SK-N-SH (cell line): ENCODE measurements around the gene ASTN2. TPM values are rescaled to one million over a fixed set of nuclear protein-coding genes. Genes with fewer than 3 reads are reported as not detected.
A peak's percentile ranks its signal among the peaks of the same experiment; 100 is the strongest.

Experiments used
- CTCF ChIA-PET: fragments of 300-600, 350-600 bp; formaldehyde crosslinking; extraction: SDS; loops from one replicate; lab custom pipeline; 2021; lab: Yijun Ruan, JAX
- POLR2A ChIA-PET: fragments of 350-600 bp; sonication (Branson Sonifier 250); formaldehyde crosslinking; extraction: SDS; loops from one replicate; lab custom pipeline; 2020; ENCODE audit warnings: antibody characterized with exemption, inconsistent platforms; lab: Yijun Ruan, JAX
- DNase-seq: peaks from one replicate; pipeline ENCODE4 v3.0.0; 2012
- H2AFZ ChIP-seq: fragments of 200-600 bp; sonication (generic); 2 replicates; pipeline ENCODE4 v1.8.1; 2016; ENCODE audit warnings: antibody characterized with exemption, mild to moderate bottlenecking, low read depth
- H3F3A ChIP-seq: fragments of 200-600 bp; sonication (generic); replicated peaks from 2 replicates; pipeline ENCODE3; 2016; ENCODE audit warnings: antibody characterized with exemption, mild to moderate bottlenecking; ENCODE audit not compliant: insufficient read depth
- H3K27ac ChIP-seq, 2 experiments: fragments of 200-500 bp in 1 of 2; fragments of 200-600 bp in 1 of 2; sonication (Bioruptor generic) in 1 of 2; sonication (generic), shearing (Covaris generic) in 1 of 2; 2 replicates each; pipeline versions ENCODE4 v1.5.1 to v1.6.1; 2014 to 2016; ENCODE audit warnings: low read depth in 2 of 2, inconsistent platforms in 1 of 2, low read length in 1 of 2, mild to moderate bottlenecking in 1 of 2, mixed read lengths in 1 of 2
- H3K27me3 ChIP-seq: fragments of 200-600 bp; sonication (generic), shearing (Covaris generic); 2 replicates; pipeline ENCODE4 v1.6.1; 2016; ENCODE audit warnings: mixed run types; ENCODE audit not compliant: insufficient read depth
- H3K36me3 ChIP-seq, 2 experiments: fragments of 200-500 bp in 1 of 2; fragments of 200-600 bp in 1 of 2; sonication (Bioruptor generic) in 1 of 2; sonication (generic) in 1 of 2; replicated peaks in 1 of 2; 2 replicates each; pipeline versions ENCODE3 to v1.5.1; 2014 to 2016; ENCODE audit warnings: low read length in 1 of 2, mild to moderate bottlenecking in 1 of 2; ENCODE audit not compliant: insufficient read depth in 2 of 2, control insufficient read depth in 1 of 2
- H3K4me1 ChIP-seq, 2 experiments: fragments of 200-500 bp in 1 of 2; fragments of 200-600 bp in 1 of 2; sonication (Bioruptor generic) in 1 of 2; sonication (generic), shearing (Covaris generic) in 1 of 2; 2 replicates each; pipeline versions ENCODE4 v1.5.1 to v1.6.1; 2014 to 2016; ENCODE audit warnings: low read depth in 1 of 2, low read length in 1 of 2, mixed run types in 1 of 2; ENCODE audit not compliant: insufficient read depth in 2 of 2, control insufficient read depth in 1 of 2
- H3K4me2 ChIP-seq: fragments of 200-600 bp; sonication (generic), shearing (Covaris generic); 2 replicates; pipeline ENCODE4 v1.6.1; 2017; ENCODE audit warnings: mixed run types
- H3K4me3 ChIP-seq, 2 experiments: fragments of 200-500 bp in 1 of 2; fragments of 200-600 bp in 1 of 2; sonication (Bioruptor generic) in 1 of 2; sonication (generic), shearing (Covaris generic) in 1 of 2; 2 replicates each; pipeline versions ENCODE4 v1.5.1 to v1.8.1; 2014 to 2016; ENCODE audit warnings: low read depth in 2 of 2, inconsistent platforms in 1 of 2, low read length in 1 of 2, mild to moderate bottlenecking in 1 of 2, mixed read lengths in 1 of 2, moderate library complexity in 1 of 2
- H3K79me2 ChIP-seq: fragments of 200-600 bp; sonication (generic); 2 replicates; pipeline ENCODE4 v1.8.1; 2017; ENCODE audit warnings: mild to moderate bottlenecking; ENCODE audit not compliant: insufficient read depth
- H3K9ac ChIP-seq: fragments of 200-600 bp; sonication (generic); 2 replicates; pipeline ENCODE4 v1.6.1; 2017; ENCODE audit warnings: mixed run types
- H3K9me2 ChIP-seq: fragments of 200-600 bp; sonication (generic); 2 replicates; pipeline ENCODE4 v1.6.1; 2017; ENCODE audit warnings: mixed run types
- H3K9me3 ChIP-seq: fragments of 200-600 bp; sonication (generic); 2 replicates; pipeline ENCODE4 v1.6.1; 2017; ENCODE audit warnings: mixed run types, mild to moderate bottlenecking, moderate library complexity
- H4K20me1 ChIP-seq: fragments of 200-600 bp; sonication (generic); 2 replicates; pipeline ENCODE4 v1.6.1; 2017; ENCODE audit warnings: mild to moderate bottlenecking, mixed run types; ENCODE audit not compliant: insufficient read depth
- EP300 ChIP-seq, 2 experiments: IDR thresholded peaks; 2 replicates each; pipeline versions ENCODE4 v1.4.0 to v1.6.1; 2012; ENCODE audit warnings: borderline replicate concordance in 1 of 2, low read depth in 1 of 2, low read length in 1 of 2
- GABPA ChIP-seq: IDR thresholded peaks from 2 replicates; pipeline ENCODE4 v1.4.0; 2012; ENCODE audit warnings: low read depth, mild to moderate bottlenecking
- GATA2 ChIP-seq: sonication (generic); formaldehyde crosslinking; IDR thresholded peaks from 2 replicates; pipeline ENCODE4 v1.5.0; 2020; ENCODE audit warnings: mild to moderate bottlenecking, missing genetic modification reagents
- NRF1 ChIP-seq: IDR thresholded peaks from 2 replicates; pipeline ENCODE4 v1.6.1; 2012; ENCODE audit warnings: low read depth, mild to moderate bottlenecking, low read length
- POLR2AphosphoS5 ChIP-seq: IDR thresholded peaks from 2 replicates; pipeline ENCODE4 v1.6.1; 2012; ENCODE audit warnings: low read depth, low read length
- RAD21 ChIP-seq: IDR thresholded peaks from 2 replicates; pipeline ENCODE4 v1.6.1; 2012; ENCODE audit warnings: mild to moderate bottlenecking, low read length
- TAF1 ChIP-seq: IDR thresholded peaks from 2 replicates; pipeline ENCODE4 v1.6.1; 2012; ENCODE audit warnings: low read depth, mild to moderate bottlenecking, low read length, moderate library complexity, borderline replicate concordance
- YY1 ChIP-seq: IDR thresholded peaks from 2 replicates; pipeline ENCODE4 v1.4.0; 2012; ENCODE audit warnings: low read depth, mild to moderate bottlenecking
- WGBS: methylation state at CpG from one replicate; pipeline ENCODE4 v1.1.6; 2017; ENCODE audit warnings: low lambda C conversion rate; 5-methylcytosine and 5-hydroxymethylcytosine counted together
- polyA plus RNA-seq, 3 experiments: library from polyadenylated mRNA; depleted of rRNA; stranded (reverse); fragments of >200 nt; gene quantifications; 2 replicates each; pipeline ENCODE4 v1.2.3, GENCODE V29; 2012
- TF ChIP-seq, protein P1 (sequence below): IDR thresholded peaks from 2 replicates; pipeline ENCODE4 v1.6.1; 2012; ENCODE audit warnings: mild to moderate bottlenecking, low read depth, low read length, moderate library complexity
- TF ChIP-seq, protein P2 (sequence below): IDR thresholded peaks from 2 replicates; pipeline ENCODE4 v1.4.0; 2012; ENCODE audit warnings: low read depth

ASTN2 gene
- polyA plus RNA-seq, 1 of the 3 experiments (the other 2 are of a cell fraction) = 6.6 TPM

DNA sequence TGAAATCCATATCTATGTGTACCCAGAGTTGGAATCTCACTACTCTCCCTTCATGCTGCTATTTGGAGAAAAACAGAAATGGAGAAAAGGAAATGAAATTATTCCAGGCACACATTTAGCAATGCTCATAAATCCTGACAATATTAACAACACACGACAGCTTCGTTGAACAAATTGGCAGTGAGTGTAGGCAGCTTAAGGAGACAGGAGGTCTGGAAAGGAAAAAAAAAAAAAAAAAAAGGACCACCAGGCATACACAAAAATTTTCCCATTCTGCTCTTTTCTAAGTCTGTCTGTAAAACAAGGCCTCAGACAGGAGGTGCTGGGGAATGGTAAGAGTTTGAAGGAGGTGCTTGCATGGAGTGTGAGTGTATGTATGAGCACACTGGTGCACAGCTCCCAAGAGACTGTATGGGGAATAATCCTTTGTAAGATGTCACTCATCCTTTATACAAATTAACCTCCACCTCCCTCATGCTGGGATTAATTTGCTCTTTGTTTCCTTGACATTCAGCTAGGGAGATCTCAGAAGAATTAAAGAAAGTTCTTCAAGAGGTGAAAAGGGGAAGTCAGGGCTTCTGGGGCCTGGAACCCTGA, 78.9 kb downstream of the ASTN2 start (continued):
- TF ChIP-seq, protein P1, sequence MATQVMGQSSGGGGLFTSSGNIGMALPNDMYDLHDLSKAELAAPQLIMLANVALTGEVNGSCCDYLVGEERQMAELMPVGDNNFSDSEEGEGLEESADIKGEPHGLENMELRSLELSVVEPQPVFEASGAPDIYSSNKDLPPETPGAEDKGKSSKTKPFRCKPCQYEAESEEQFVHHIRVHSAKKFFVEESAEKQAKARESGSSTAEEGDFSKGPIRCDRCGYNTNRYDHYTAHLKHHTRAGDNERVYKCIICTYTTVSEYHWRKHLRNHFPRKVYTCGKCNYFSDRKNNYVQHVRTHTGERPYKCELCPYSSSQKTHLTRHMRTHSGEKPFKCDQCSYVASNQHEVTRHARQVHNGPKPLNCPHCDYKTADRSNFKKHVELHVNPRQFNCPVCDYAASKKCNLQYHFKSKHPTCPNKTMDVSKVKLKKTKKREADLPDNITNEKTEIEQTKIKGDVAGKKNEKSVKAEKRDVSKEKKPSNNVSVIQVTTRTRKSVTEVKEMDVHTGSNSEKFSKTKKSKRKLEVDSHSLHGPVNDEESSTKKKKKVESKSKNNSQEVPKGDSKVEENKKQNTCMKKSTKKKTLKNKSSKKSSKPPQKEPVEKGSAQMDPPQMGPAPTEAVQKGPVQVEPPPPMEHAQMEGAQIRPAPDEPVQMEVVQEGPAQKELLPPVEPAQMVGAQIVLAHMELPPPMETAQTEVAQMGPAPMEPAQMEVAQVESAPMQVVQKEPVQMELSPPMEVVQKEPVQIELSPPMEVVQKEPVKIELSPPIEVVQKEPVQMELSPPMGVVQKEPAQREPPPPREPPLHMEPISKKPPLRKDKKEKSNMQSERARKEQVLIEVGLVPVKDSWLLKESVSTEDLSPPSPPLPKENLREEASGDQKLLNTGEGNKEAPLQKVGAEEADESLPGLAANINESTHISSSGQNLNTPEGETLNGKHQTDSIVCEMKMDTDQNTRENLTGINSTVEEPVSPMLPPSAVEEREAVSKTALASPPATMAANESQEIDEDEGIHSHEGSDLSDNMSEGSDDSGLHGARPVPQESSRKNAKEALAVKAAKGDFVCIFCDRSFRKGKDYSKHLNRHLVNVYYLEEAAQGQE = no peak
- TF ChIP-seq GABPA (no peak), TAF1 (no peak), RAD21 (peak; percentile 13; the same call in 1 of the 2 replicates), POLR2AphosphoS5 (no peak), NRF1 (no peak), GATA2 (peak; percentile 18; the same call in 1 of the 2 replicates), YY1 (no peak)
- TF ChIP-seq, protein P2, sequence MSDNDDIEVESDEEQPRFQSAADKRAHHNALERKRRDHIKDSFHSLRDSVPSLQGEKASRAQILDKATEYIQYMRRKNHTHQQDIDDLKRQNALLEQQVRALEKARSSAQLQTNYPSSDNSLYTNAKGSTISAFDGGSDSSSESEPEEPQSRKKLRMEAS = no peak

DNA sequence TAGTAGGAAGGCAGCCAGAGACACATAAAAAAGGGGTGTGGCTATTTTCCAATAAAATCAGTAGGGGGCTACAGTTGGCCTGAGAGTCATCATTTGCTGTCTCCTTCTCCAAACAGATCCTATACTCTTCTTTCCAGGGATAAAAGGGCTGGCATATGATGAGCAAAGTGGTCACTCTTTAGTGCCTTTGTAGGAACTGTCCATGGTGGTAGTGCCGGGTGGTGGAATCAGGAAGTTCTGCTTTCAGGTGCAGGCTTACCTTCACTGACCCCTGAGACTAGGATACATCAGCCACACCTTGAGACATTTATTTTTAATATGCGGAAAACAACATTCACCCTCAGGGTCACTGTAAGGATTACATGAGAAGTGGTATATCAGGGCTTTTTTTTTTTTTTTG, 80.8 kb downstream of the ASTN2 start:
- WGBS = 64% methylated on average over 2 of the region's 2 CpGs

More for the DNA sequence above, 80.8 kb downstream of the ASTN2 start:
- ChIA-PET CTCF (interaction anchor here (1.9 kb wide), 1 partner anchor 77 kb away, joined by 5 read pairs; no protein-coding TSS in a partner anchor), POLR2A (no interaction called here)
- no peaks in the 10 kb centered on the region for H3K9me2 ChIP-seq
- H3K79me2 ChIP-seq = no peaks in the 10 kb centered on the region
- H4K20me1 ChIP-seq = no peaks in the 10 kb centered on the region
- no peaks in the 10 kb centered on the region for H3K27me3 ChIP-seq
- no peaks in the 10 kb centered on the region for H3F3A ChIP-seq
- H3K27ac ChIP-seq = peak overlapping the region in 1 of 2 experiments; percentile 7; a peak in 1 of 4 replicates
- H3K9ac ChIP-seq = no peak overlapping the region
- H3K4me2 ChIP-seq = no peak overlapping the region
- H3K36me3 ChIP-seq = no peaks in the 10 kb centered on the region
- H3K4me3 ChIP-seq = no peak overlapping the region
- TF ChIP-seq, protein P1 = peak; percentile 64; the same call in 1 of the 2 replicates
- TF ChIP-seq EP300 (IDR thresholded peaks at IDR 0.05; ENCODE audit: borderline replicate concordance in 1 of 2, low read depth in 1 of 2, low read length in 1 of 2) = no peak
- H2AFZ ChIP-seq = no peak overlapping the region
- peaks cover 0 to 25% of the 10 kb centered on the region in 2 experiments; a peak in 2 of 4 replicates for H3K4me1 ChIP-seq
- H3K9me3 ChIP-seq = no peaks in the 10 kb centered on the region
- DNase-seq = no peak
